ENCODE results near the gene PIP4K2C. TPM values are rescaled to one million over a fixed set of nuclear protein-coding genes. Genes with fewer than 3 reads are reported as not detected.

Gene PIP4K2C
- total RNA-seq, 2 experiments from 2014 or later = 14.5 to 15.9 TPM

DNA sequence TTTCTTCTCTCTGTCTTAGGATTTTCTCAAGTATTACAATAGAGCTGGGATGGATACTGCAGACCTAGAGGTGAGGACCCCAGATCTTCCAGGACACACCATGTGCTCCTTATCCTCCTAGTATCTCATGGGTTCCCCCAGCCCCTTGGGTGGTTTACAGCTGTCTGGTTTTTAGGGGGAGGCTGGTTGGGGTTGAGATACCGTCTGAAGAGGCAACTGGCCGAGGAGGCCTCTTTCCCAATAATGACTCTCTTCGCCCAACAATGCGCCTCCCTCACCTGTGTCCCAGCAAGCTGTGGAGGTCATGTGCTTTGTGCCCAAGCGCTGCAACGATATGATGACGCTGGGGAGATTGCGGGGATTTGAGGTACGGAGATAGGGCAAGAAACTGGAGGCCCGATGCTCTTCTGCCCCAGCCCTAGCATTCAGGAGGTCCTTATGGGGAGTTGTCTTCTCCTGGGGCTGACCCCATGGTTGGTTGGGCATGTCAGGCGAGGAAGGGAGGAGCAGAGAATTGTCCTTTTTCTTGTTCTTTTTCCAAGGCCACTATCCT, 24.0 kb downstream of the PIP4K2C start:
- DNase-seq (ENCODE audit: low spot score) = no peak
- ChIA-PET POLR2A (interaction anchor here (1.2 to 1.5 kb wide), 3 partner anchors 24 to 34 kb away, joined by 3 to 4 read pairs (median 3); partner anchors contain the start of gene PIP4K2C), CTCF (ENCODE audit: unreplicated experiment) (interaction anchor here (1.1 to 1.5 kb wide), 2 partner anchors 15 to 31 kb away, joined by 3 to 6 read pairs; no protein-coding TSS in a partner anchor)
- intact Hi-C loops (cut with micrococcal nuclease; ENCODE audit: unreplicated experiment) = loop anchor here (2.0 kb wide), 1 partner anchor 32 kb away; no protein-coding TSS in a partner anchor
- Histone ChIP-seq H3K27ac (ENCODE audit: low read depth, low read length, poor library complexity, severe bottlenecking) (no peak overlapping the region), H3K9me3 (ENCODE audit: low read length) (no peaks in the 10 kb centered on the region), H3K36me3 (ENCODE audit: insufficient read depth, low read length) (no peaks in the 10 kb centered on the region), H2AFZ (ENCODE audit: low read length) (no peak overlapping the region), H3K4me3 (ENCODE audit: low read depth, low read length, poor library complexity, severe bottlenecking) (no peak overlapping the region), H3K4me2 (ENCODE audit: low read length) (peak overlapping the region; percentile 61), H3K4me1 (ENCODE audit: insufficient read depth, low read length, poor library complexity, severe bottlenecking) (peaks cover 15% of the 10 kb centered on the region), H3K79me2 (ENCODE audit: insufficient read depth, low read depth, low read length) (no peaks in the 10 kb centered on the region), H3K9me2 (ENCODE audit: insufficient read depth, low read length) (no peaks in the 10 kb centered on the region), H4K20me1 (ENCODE audit: insufficient read depth, low read length) (no peaks in the 10 kb centered on the region)
- TF ChIP-seq, protein P1, sequence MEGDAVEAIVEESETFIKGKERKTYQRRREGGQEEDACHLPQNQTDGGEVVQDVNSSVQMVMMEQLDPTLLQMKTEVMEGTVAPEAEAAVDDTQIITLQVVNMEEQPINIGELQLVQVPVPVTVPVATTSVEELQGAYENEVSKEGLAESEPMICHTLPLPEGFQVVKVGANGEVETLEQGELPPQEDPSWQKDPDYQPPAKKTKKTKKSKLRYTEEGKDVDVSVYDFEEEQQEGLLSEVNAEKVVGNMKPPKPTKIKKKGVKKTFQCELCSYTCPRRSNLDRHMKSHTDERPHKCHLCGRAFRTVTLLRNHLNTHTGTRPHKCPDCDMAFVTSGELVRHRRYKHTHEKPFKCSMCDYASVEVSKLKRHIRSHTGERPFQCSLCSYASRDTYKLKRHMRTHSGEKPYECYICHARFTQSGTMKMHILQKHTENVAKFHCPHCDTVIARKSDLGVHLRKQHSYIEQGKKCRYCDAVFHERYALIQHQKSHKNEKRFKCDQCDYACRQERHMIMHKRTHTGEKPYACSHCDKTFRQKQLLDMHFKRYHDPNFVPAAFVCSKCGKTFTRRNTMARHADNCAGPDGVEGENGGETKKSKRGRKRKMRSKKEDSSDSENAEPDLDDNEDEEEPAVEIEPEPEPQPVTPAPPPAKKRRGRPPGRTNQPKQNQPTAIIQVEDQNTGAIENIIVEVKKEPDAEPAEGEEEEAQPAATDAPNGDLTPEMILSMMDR (conservative IDR thresholded peaks at IDR 0.05; ENCODE audit: low read length) = no peak
- no peak for TF ChIP-seq EZH2phosphoT487 (IDR thresholded peaks at IDR 0.05; ENCODE audit: borderline replicate concordance, low read depth, low read length)
- BruUV-seq (replicated peaks) = no TSS peak

DNA sequence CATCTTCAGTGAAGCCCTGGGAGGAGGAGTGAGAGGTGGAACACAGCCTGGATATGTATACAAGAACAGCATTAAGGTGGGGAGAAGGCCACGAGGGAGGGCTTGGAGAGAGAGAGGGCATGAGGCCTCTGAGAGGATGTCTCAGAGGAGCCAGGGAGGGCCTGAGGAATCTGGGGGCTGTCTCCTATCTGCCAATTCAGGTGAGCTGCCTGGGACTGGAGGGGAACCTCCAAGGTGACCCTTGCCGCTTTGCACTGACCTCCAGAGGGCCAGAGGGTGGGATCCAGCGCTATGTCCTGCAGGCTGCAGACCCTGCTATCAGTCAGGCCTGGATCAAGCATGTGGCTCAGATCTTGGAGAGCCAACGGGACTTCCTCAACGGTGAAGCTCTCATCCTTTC, 24.6 kb downstream of the PIP4K2C start:
- ChIA-PET CTCF (ENCODE audit: unreplicated experiment) (interaction anchor here (1.5 kb wide), 1 partner anchor 32 kb away, joined by 6 read pairs; no protein-coding TSS in a partner anchor), POLR2A (interaction anchor here (0.8 to 1.5 kb wide), 2 partner anchors 20 to 25 kb away, joined by 4 read pairs; partner anchors contain the start of gene PIP4K2C)
- H3K4me3 ChIP-seq (ENCODE audit: low read depth, low read length, poor library complexity, severe bottlenecking) = no peak overlapping the region
- no peaks in the 10 kb centered on the region for H3K36me3 ChIP-seq (ENCODE audit: insufficient read depth, low read length)
- no peaks in the 10 kb centered on the region for H3K9me2 ChIP-seq (ENCODE audit: insufficient read depth, low read length)
- no peak for TF ChIP-seq EZH2phosphoT487 (IDR thresholded peaks at IDR 0.05; ENCODE audit: borderline replicate concordance, low read depth, low read length)
- TF ChIP-seq, protein P1 (conservative IDR thresholded peaks at IDR 0.05; ENCODE audit: low read length) = no peak
- H2AFZ ChIP-seq (ENCODE audit: low read length) = no peak overlapping the region
- BruUV-seq (replicated peaks) = no TSS peak
- H3K27ac ChIP-seq (ENCODE audit: low read depth, low read length, poor library complexity, severe bottlenecking) = no peak overlapping the region
- H3K4me1 ChIP-seq (ENCODE audit: insufficient read depth, low read length, poor library complexity, severe bottlenecking) = peaks cover 15% of the 10 kb centered on the region
- intact Hi-C loops (cut with micrococcal nuclease; ENCODE audit: unreplicated experiment) = loop anchor here (2.0 kb wide), 1 partner anchor 33 kb away; no protein-coding TSS in a partner anchor
- H3K4me2 ChIP-seq (ENCODE audit: low read length) = no peak overlapping the region
- DNase-seq (ENCODE audit: low spot score) = no peak
- H3K79me2 ChIP-seq (ENCODE audit: insufficient read depth, low read depth, low read length) = no peaks in the 10 kb centered on the region
- H4K20me1 ChIP-seq (ENCODE audit: insufficient read depth, low read length) = no peaks in the 10 kb centered on the region
- no peaks in the 10 kb centered on the region for H3K9me3 ChIP-seq (ENCODE audit: low read length)

Data from OCI-LY7 (cell line).